H9 (cell line): Measurements from ENCODE around the gene POLG2. TPM values are rescaled to one million over a fixed set of nuclear protein-coding genes. Genes with fewer than 3 reads are reported as not detected.

ENCODE experiments used
- DNase-seq: peaks from one replicate; pipeline ENCODE4 v3.0.0-alpha.2; 2017
- H2AFZ ChIP-seq: one replicate; pipeline ENCODE4 v1.6.1; 2013; ENCODE audit warnings: mild to moderate bottlenecking, low read length, control low read depth, moderate library complexity
- H2AK5ac ChIP-seq: 2 replicates; pipeline ENCODE4 v1.6.1; 2013; ENCODE audit warnings: low read length, control low read depth, mixed read lengths; ENCODE audit not compliant: insufficient read length
- H2BK120ac ChIP-seq: one replicate; pipeline ENCODE4 v1.6.1; 2013; ENCODE audit warnings: low read depth, mild to moderate bottlenecking, low read length, control low read depth, inconsistent platforms; ENCODE audit not compliant: poor library complexity, severe bottlenecking
- H2BK12ac ChIP-seq: 2 replicates; pipeline ENCODE4 v1.6.1; 2013; ENCODE audit warnings: low read length, control low read depth, mixed read lengths, low read depth; ENCODE audit not compliant: insufficient read length
- H2BK15ac ChIP-seq: 2 replicates; pipeline ENCODE4 v1.6.1; 2013; ENCODE audit warnings: low read depth, low read length, control low read depth
- H2BK20ac ChIP-seq: one replicate; pipeline ENCODE4 v1.6.1; 2013; ENCODE audit warnings: low read depth, mild to moderate bottlenecking, low read length, control low read depth, inconsistent platforms; ENCODE audit not compliant: poor library complexity, severe bottlenecking
- H2BK5ac ChIP-seq: 2 replicates; pipeline ENCODE4 v1.6.1; 2013; ENCODE audit warnings: low read length, control low read depth, mixed read lengths; ENCODE audit not compliant: insufficient read length
- H3K14ac ChIP-seq: 2 replicates; pipeline ENCODE4 v1.6.1; 2013; ENCODE audit warnings: low read length, control low read depth; ENCODE audit not compliant: insufficient read depth
- H3K18ac ChIP-seq: 2 replicates; pipeline ENCODE4 v1.6.1; 2013; ENCODE audit warnings: low read depth, mild to moderate bottlenecking, mixed read lengths, low read length, control low read depth; ENCODE audit not compliant: insufficient read length
- H3K23ac ChIP-seq: 2 replicates; pipeline ENCODE4 v1.6.1; 2013; ENCODE audit warnings: low read length, control low read depth, mixed read lengths, low read depth; ENCODE audit not compliant: insufficient read length
- H3K23me2 ChIP-seq: 2 replicates; pipeline ENCODE4 v1.6.1; 2013; ENCODE audit warnings: low read depth, mild to moderate bottlenecking, mixed read lengths, low read length, control low read depth; ENCODE audit not compliant: insufficient read length, poor library complexity, severe bottlenecking
- H3K27ac ChIP-seq: 2 replicates; pipeline ENCODE4 v1.5.1; 2013; ENCODE audit warnings: low read length, control low read depth, mixed read lengths, low read depth; ENCODE audit not compliant: insufficient read length
- H3K27me3 ChIP-seq: 2 replicates; pipeline ENCODE4 v1.6.1; 2013; ENCODE audit warnings: low read length, control low read depth, inconsistent platforms; ENCODE audit not compliant: insufficient read depth
- H3K4ac ChIP-seq: 2 replicates; pipeline ENCODE4 v1.6.1; 2013; ENCODE audit warnings: low read depth, mild to moderate bottlenecking, control low read depth, inconsistent platforms, low read length, moderate library complexity
- H3K4me1 ChIP-seq: 2 replicates; pipeline ENCODE4 v1.6.1; 2013; ENCODE audit warnings: low read length, control low read depth, inconsistent platforms; ENCODE audit not compliant: insufficient read depth
- H3K4me2 ChIP-seq: 2 replicates; pipeline ENCODE4 v1.6.1; 2013; ENCODE audit warnings: low read length, control low read depth, mixed read lengths; ENCODE audit not compliant: insufficient read length, insufficient read depth
- H3K56ac ChIP-seq: 2 replicates; pipeline ENCODE4 v1.6.1; 2013; ENCODE audit warnings: low read depth, mild to moderate bottlenecking, mixed read lengths, low read length, control low read depth; ENCODE audit not compliant: insufficient read length
- H3K79me1 ChIP-seq: 2 replicates; pipeline ENCODE4 v1.6.1; 2013; ENCODE audit warnings: low read depth, mild to moderate bottlenecking, moderate library complexity, low read length, control low read depth, inconsistent platforms; ENCODE audit not compliant: insufficient read depth, poor library complexity, severe bottlenecking
- H3K79me2 ChIP-seq: 2 replicates; pipeline ENCODE4 v1.6.1; 2013; ENCODE audit warnings: low read length, control low read depth, inconsistent platforms; ENCODE audit not compliant: insufficient read depth
- H3K9ac ChIP-seq: 2 replicates; pipeline ENCODE4 v1.6.1; 2013; ENCODE audit warnings: low read length, control low read depth, mixed read lengths; ENCODE audit not compliant: insufficient read length; ENCODE audit errors: extremely low read depth
- H3K9me3 ChIP-seq: one replicate; pipeline ENCODE4 v1.6.1; 2013; ENCODE audit warnings: low read depth, low read length, inconsistent platforms; ENCODE audit not compliant: control insufficient read depth
- H3T11ph ChIP-seq: one replicate; pipeline ENCODE4 v1.6.1; 2013; ENCODE audit warnings: mild to moderate bottlenecking, low read length, control low read depth, inconsistent platforms
- H4K20me1 ChIP-seq: one replicate; pipeline ENCODE4 v1.6.1; 2013; ENCODE audit not compliant: control insufficient read depth, insufficient read length, insufficient read depth
- H4K5ac ChIP-seq: 2 replicates; pipeline ENCODE4 v1.6.1; 2013; ENCODE audit warnings: low read depth, mild to moderate bottlenecking, mixed read lengths, low read length, control low read depth; ENCODE audit not compliant: insufficient read length
- H4K8ac ChIP-seq: replicated peaks from 2 replicates; pipeline ENCODE4 v1.6.1; 2013; ENCODE audit warnings: low read length, control low read depth, mixed read lengths, low read depth; ENCODE audit not compliant: insufficient read length
- H4K91ac ChIP-seq: 2 replicates; pipeline ENCODE4 v1.6.1; 2013; ENCODE audit warnings: low read depth, mild to moderate bottlenecking, moderate library complexity, mixed read lengths, low read length, control low read depth; ENCODE audit not compliant: insufficient read length
- H3K27ac Mint-ChIP-seq, 3 experiments: 2 replicates in 2 of 3; 3 replicates in 1 of 3; pipeline ENCODE4 v1.8.0; 2020 to 2021; ENCODE audit warnings: mixed read lengths in 3 of 3, mild to moderate bottlenecking in 1 of 3, moderate library complexity in 1 of 3
- H3K27me3 Mint-ChIP-seq: 2 replicates; pipeline ENCODE4 v1.8.0; 2021; ENCODE audit warnings: low read depth, mild to moderate bottlenecking, moderate library complexity, mixed read lengths
- H3K36me3 Mint-ChIP-seq, 3 experiments: 2 replicates in 2 of 3; 3 replicates in 1 of 3; pipeline ENCODE4 v1.8.0; 2020 to 2021; ENCODE audit warnings: low read depth in 3 of 3, mixed read lengths in 3 of 3; ENCODE audit not compliant: insufficient read depth in 1 of 3
- H3K4me1 Mint-ChIP-seq, 2 experiments: 2 replicates each; pipeline ENCODE4 v1.8.0; 2020; ENCODE audit warnings: mixed read lengths in 2 of 2
- H3K4me3 Mint-ChIP-seq, 2 experiments: 2 replicates in 1 of 2; 3 replicates in 1 of 2; pipeline ENCODE4 v1.8.0; 2020 to 2021; ENCODE audit warnings: mild to moderate bottlenecking in 2 of 2, mixed read lengths in 2 of 2, moderate library complexity in 1 of 2
- H3K9me3 Mint-ChIP-seq, 2 experiments: 2 replicates in 1 of 2; 3 replicates in 1 of 2; pipeline ENCODE4 v1.8.0; 2020; ENCODE audit warnings: mild to moderate bottlenecking in 2 of 2, mixed read lengths in 2 of 2, moderate library complexity in 1 of 2
- CTCF ChIP-seq: fragments of 200-600 bp; sonication (generic); conservative IDR thresholded peaks from 3 replicates; pipeline ENCODE4 v1.8.0; 2021; ENCODE audit warnings: antibody characterized with exemption, mild to moderate bottlenecking
- WGBS: extraction: QIAGEN DNeasy Blood & Tissue Kit; methylation state at CpG from one replicate; pipeline ENCODE4 v1.1.7; 2013; ENCODE audit warnings: missing lambda C conversion rate, low lambda C conversion rate, mixed read lengths; ENCODE audit not compliant: insufficient read length; ENCODE audit errors: extremely low coverage; 5-methylcytosine and 5-hydroxymethylcytosine counted together
- total RNA-seq: library from RNA; stranded (reverse); gene quantifications from 2 replicates; pipeline ENCODE4 v1.2.1, GENCODE V29; 2021

Gene POLG2
- total RNA-seq, 1 experiment from 2014 or later: 35.5 TPM

- Histone ChIP-seq H2BK15ac (no peak overlapping the region), H3K9ac (peak overlapping the region; percentile 100), H3K79me1 (peaks cover 9% of the 10 kb centered on the region), H3K9me3 (no peaks in the 10 kb centered on the region), H3K27me3 (no peaks in the 10 kb centered on the region), H3T11ph (peak overlapping the region; percentile 92), H2BK12ac (no peak overlapping the region), H3K23ac (no peak overlapping the region), H4K20me1 (no peaks in the 10 kb centered on the region), H4K5ac (peak overlapping the region; percentile 96), H3K4me1 (no peaks in the 10 kb centered on the region), H2AK5ac (no peak overlapping the region), H3K14ac (peak overlapping the region; percentile 97), H2BK5ac (peak overlapping the region; percentile 81), H2BK20ac (no peak overlapping the region), H4K8ac (no peak overlapping the region), H3K4ac (peak overlapping the region; percentile 64; the same call in 1 of the 2 replicates), H3K23me2 (peaks cover 6% of the 10 kb centered on the region), H3K27ac (peak overlapping the region; percentile 75), H3K79me2 (peaks cover 33% of the 10 kb centered on the region), H3K18ac (peak overlapping the region; percentile 98), H3K4me2 (peak overlapping the region; percentile 82), H4K91ac (peak overlapping the region; percentile 56), H2AFZ (no peak overlapping the region), H2BK120ac (peak overlapping the region; percentile 98), H3K56ac (peak overlapping the region; percentile 89)
- peaks cover 3 to 4% of the 10 kb centered on the region in 2 experiments; a peak in 3 of 5 replicates for H3K9me3 Mint-ChIP-seq
- TF ChIP-seq CTCF: no peak
- peaks cover 37 to 55% of the 10 kb centered on the region in 2 experiments for H3K4me1 Mint-ChIP-seq
- peak overlapping the region; percentile 100 for H3K27ac Mint-ChIP-seq
- DNase-seq: peak; percentile 76
- peaks cover 63 to 81% (median 73%) of the 10 kb centered on the region in 3 experiments for H3K36me3 Mint-ChIP-seq
- peaks cover 10% of the 10 kb centered on the region; the same call in 1 of the 2 replicates for H3K27me3 Mint-ChIP-seq
- no CpG with 5 or more reads among the region's 76 CpGs for WGBS
- peak overlapping the region; percentile 98 to 100 for H3K4me3 Mint-ChIP-seq
Measured at GRCh38 chr17:64505340-64506200, 8.7 kb upstream of the POLG2 start.
